Right cardiac atrium (tissue), 5 donors: ENCODE results near the gene LIPC. TPM values are rescaled to one million over a fixed set of nuclear protein-coding genes. Genes with fewer than 3 reads are reported as not detected.

Source experiments
- ATAC-seq, 2 donors: fragments of 200-7000 bp; cut with Tn5 transposase; one replicate each; pipeline versions ENCODE4 v1.8.0 to v1.9.1; 2020; ENCODE audit warnings: moderate library complexity in 2 of 2, mild to moderate bottlenecking in 1 of 2
- DNase-seq, 3 donors: peaks; one replicate each; pipeline ENCODE4 v3.0.0-alpha.2; 2020
- H3K27ac ChIP-seq: one replicate; pipeline ENCODE4 v1.5.1; 2013; ENCODE audit warnings: mild to moderate bottlenecking, low read length, control low read depth, moderate library complexity
- H3K27me3 ChIP-seq: one replicate; pipeline ENCODE4 v1.6.1; 2013; ENCODE audit not compliant: control insufficient read depth, insufficient read depth
- H3K4me1 ChIP-seq: one replicate; pipeline ENCODE4 v1.6.1; 2013; ENCODE audit warnings: low read length; ENCODE audit not compliant: control insufficient read depth, insufficient read depth
- H3K4me3 ChIP-seq: one replicate; pipeline ENCODE4 v1.5.1; 2013; ENCODE audit warnings: low read length, control low read depth
- H3K9me3 ChIP-seq: one replicate; pipeline ENCODE4 v1.6.1; 2013; ENCODE audit warnings: low read length; ENCODE audit not compliant: control insufficient read depth
- WGBS: extraction: QIAGEN DNeasy Blood & Tissue Kit; methylation state at CpG from one replicate; pipeline ENCODE4 v1.1.7; 2013; 5-methylcytosine and 5-hydroxymethylcytosine counted together
- intact Hi-C, 4 donors: fragments of 100-400 bp; cut with DNase I; formaldehyde crosslinking; loops; one replicate each; pipeline versions ENCODE4 v1.11.0 to v1.14.0; 2022 to 2023
- polyA plus RNA-seq: library from polyadenylated mRNA; stranded (reverse); fragments of 200-250 nt; gene quantifications from one replicate; pipeline ENCODE4 v1.2.3, GENCODE V29; 2013
- total RNA-seq, 4 donors: library from RNA; stranded (reverse); fragmentation: NEBNext Ultra II Directional; extraction: Animal tissue kit (Norgen Biotek cat#: 25700); gene quantifications; one replicate each; pipeline ENCODE4 v1.2.1, GENCODE V29; 2021
- donor health status: healthy with polysubstance abuse.
- donor health status: DM: no; HTN: yes; CAD: no.
- donor health status: DM: no; HTN: no; CAD: no.
- donor health status: DM: no; HTN: yes; CAD: no; lungs with severe emphysema.
- donor health status: DM: yes; HTN: yes; CAD: no.

Gene LIPC
- total and polyA plus RNA-seq, 5 donors: 0.61 to 1.1 (median 0.88) TPM

DNA sequence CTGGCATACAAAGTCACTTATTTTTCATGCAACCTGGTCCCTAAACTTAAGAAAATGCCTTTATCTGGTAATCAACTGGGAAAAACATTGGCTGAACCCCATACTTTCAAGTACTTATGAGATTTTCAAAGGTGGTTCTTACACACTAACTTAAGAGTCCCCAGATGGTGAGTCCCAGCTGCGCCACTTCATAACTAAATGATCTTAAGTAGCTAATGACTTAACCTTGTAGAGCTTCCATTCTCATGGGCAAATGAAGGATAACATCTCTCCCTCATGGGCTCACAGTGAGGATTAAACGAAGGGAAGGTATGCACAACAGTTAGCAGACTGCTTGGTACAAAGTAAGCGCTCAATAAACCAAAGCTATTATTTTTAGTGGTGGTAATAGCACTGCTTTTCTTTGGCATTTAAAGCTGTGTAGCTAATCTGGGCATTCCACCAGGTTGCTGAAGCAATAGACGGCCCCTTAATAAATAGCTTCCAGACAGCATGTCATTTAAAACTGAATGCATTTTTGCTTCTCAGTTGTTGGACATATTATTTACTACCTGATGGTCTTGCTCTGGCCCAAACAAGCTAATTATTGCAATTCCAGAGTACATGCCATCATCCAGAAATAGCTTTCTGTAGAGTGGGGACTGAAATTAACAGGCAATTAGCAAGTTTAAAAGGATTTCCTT is 55.4 kb downstream of the LIPC start:
- WGBS: 86% methylated on average over 4 of the region's 4 CpGs
- Histone ChIP-seq H3K9me3 (no peaks in the 10 kb centered on the region), H3K27ac (no peak overlapping the region), H3K27me3 (no peaks in the 10 kb centered on the region), H3K4me3 (no peak overlapping the region), H3K4me1 (peaks cover 8% of the 10 kb centered on the region)
- ATAC-seq (no peak), DNase-seq (no peak)
- intact Hi-C loops: no loop called here

DNA sequence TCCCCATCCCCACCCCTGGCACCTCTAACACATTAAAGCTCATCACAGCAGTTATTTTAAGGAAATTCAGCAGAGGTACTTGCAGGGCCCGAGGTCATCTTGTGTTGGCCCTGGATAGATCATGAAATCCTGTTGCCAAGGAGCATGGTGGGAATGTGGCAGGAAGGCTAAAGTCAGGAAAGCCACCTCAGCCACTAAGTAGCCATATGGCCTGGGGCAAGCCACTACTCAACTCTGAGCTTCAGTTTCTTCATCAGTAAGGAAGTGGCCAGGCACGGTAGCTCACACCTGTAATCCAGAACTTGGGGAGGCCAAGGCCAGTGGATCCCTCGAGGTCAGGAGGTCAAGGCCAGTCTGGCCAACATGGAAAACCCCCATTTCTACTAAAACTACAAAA is 55.9 kb downstream of the LIPC start:
- Histone ChIP-seq H3K4me1 (peaks cover 8% of the 10 kb centered on the region), H3K9me3 (no peaks in the 10 kb centered on the region), H3K4me3 (no peak overlapping the region), H3K27ac (no peak overlapping the region), H3K27me3 (no peaks in the 10 kb centered on the region)
- no peak for DNase-seq
- intact Hi-C loops: no loop called here
- ATAC-seq: no peak
- WGBS: 59% methylated on average over 3 of the region's 3 CpGs

DNA sequence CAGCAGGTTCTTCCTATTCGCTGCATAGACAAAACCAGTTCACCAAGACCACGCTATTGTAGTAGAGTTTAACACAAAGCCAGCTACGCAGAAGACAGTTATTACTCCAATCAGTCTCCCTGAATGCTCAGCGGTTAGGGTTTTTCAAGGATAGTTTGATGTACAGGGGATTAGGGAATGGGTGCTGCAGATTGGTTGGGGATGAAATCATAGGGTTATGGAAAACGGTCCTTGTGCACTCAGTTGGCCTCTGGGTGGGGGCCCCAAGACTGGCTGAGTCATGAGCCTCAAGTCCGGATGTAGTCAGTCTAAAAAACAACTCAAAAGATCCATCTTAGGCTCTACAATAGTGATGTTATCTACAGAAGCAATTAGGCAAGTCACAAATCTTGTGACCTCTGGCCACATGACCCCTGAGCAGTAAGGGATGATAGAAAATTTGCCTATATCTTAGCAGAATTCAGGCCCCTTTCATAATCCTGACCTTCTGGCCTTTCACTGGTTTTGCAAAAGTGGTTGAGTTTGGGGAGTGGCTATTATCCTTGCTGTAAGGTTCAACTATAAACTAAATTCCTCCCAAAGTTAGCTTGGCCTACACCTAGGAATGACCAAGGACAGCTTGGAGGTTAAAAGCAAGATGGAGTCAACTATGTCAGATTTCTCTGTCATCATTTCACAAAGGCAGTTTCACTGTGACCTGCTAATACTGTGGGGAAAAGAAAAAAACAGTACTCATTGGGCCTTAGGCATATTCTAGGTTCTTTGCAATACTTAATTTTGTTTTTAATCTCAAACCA is 57.7 kb downstream of the LIPC start:
- intact Hi-C loops: no loop called here
- no peak overlapping the region for H3K27ac ChIP-seq
- 94% methylated on average over 6 of the region's 6 CpGs for WGBS
- peaks cover 8% of the 10 kb centered on the region for H3K4me1 ChIP-seq
- H3K27me3 ChIP-seq: no peaks in the 10 kb centered on the region
- DNase-seq: no peak
- ATAC-seq: no peak
- no peak overlapping the region for H3K4me3 ChIP-seq
- no peaks in the 10 kb centered on the region for H3K9me3 ChIP-seq

DNA sequence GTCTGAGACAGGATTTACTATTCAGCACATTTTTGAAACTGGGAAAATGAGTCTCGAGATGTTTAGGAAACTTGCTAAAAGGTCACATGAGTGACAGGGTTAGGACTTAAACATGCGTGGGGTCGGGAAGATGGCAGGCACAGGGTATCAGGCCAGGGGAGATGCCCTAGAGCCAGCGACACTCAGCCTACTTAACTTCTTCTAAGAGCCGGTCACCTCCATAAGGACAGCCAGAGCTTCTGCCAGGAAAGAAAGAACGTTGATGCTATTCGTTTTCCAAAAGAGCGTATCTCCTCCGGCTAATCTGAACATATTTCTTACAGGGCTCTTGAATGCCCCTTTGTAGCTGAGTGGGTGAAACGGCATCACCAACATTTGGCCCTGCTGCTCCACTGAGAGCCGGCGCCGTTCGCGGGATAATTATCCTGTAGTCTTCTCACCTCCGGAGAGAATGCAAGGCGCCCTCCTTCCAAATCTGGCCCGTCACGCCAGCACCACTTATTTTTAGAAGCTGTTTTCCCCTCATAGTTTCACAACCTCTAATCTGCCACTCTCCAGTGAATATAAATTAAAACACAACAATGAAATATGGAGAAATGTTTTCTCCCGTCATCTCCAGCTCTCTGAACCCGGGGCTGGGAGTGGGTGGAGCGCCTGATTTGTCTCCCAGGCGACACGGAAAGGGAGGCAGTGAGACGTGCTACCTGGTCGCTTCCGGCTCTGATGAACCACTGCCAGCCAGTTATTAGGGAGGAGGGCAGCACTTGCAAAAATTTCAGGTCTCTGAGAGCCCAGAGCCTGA is 58.5 kb downstream of the LIPC start:
- intact Hi-C loops: no loop called here
- Histone ChIP-seq H3K4me3 (no peak overlapping the region), H3K27ac (peak overlapping the region; percentile 95), H3K27me3 (no peaks in the 10 kb centered on the region), H3K9me3 (no peaks in the 10 kb centered on the region), H3K4me1 (peaks cover 8% of the 10 kb centered on the region)
- WGBS: 71% methylated on average over 27 of the region's 27 CpGs
- DNase-seq: peak; percentile 66 to 88 (median 81)
- ATAC-seq: peak; percentile 83 to 86

DNA sequence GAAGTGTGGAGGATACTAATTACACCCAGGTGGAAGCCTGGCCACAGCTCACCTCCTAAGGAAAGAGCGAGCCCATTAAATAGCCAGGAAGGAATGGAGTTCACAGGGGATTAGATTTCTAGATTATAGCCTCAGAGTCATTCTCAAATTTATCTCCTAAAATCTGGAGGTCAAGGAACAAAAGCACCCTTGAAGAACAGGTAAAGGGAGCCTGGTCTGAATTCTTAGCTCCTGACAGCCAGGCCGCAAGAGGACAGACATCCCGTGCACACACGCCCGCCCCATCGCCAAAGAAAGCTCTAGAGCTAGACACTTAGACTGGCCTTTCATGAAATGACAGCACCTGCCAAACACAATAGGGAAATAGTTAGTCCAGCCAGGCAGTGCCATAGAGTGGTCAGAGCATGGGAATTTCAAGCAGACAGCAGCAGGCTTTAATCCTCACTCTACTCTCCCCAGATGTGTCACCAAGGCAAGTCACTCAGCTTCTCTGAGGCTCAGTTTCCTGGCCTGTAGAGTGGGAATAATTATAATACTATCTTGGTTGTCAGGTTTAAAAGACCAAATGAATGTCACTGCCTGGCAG is 59.2 kb downstream of the LIPC start:
- intact Hi-C loops: no loop called here
- 79% methylated on average over 6 of the region's 6 CpGs for WGBS

DNA sequence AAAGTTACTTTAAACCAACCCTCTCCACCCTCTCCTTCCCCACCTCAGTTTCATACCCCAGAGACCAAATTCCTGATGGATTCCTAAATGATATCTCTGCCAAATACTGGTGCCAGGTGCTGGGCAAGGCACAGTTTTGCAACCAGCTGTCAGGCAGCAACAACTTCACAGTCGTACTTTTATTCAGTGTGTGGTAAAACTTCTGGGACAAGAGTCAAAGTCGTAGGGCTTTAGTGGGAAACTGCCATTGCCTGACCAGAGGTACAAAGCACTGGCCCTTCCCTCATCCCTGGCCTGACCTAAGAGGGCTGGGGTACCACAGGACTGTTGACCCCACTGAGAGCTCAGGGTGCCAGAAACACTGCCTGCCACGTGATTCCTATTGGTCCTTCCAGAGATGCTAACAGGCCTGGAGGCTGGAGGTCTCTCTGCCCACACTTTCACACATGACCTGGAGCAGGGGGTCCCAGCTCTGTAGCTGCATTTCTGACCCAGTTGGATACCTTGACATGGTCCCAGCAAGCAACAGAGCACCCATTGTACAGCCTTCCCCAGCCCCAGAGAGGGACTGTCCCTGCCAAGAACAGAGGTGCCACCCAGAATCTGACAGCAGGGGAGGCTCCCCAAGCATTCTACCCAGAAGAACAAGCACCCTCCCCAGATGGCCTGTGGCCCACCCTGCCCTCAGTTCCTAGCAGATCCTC is 59.9 kb downstream of the LIPC start:
- Histone ChIP-seq H3K4me1 (peaks cover 8% of the 10 kb centered on the region), H3K27me3 (no peaks in the 10 kb centered on the region), H3K4me3 (no peak overlapping the region), H3K9me3 (no peaks in the 10 kb centered on the region), H3K27ac (peak overlapping the region; percentile 95)
- ATAC-seq: peak in 1 of 2 donors; percentile 6
- WGBS: 76% methylated on average over 3 of the region's 3 CpGs
- intact Hi-C loops: no loop called here
- no peak for DNase-seq

More for the DNA sequence above, 59.2 kb downstream of the LIPC start:
- H3K4me1 ChIP-seq: peaks cover 8% of the 10 kb centered on the region
- no peaks in the 10 kb centered on the region for H3K9me3 ChIP-seq
- H3K4me3 ChIP-seq: no peak overlapping the region
- ATAC-seq (peak; percentile 61 to 79), DNase-seq (peak in 2 of 3 donors; percentile 66 to 67)
- H3K27me3 ChIP-seq: no peaks in the 10 kb centered on the region
- H3K27ac ChIP-seq: peak overlapping the region; percentile 95

DNA sequence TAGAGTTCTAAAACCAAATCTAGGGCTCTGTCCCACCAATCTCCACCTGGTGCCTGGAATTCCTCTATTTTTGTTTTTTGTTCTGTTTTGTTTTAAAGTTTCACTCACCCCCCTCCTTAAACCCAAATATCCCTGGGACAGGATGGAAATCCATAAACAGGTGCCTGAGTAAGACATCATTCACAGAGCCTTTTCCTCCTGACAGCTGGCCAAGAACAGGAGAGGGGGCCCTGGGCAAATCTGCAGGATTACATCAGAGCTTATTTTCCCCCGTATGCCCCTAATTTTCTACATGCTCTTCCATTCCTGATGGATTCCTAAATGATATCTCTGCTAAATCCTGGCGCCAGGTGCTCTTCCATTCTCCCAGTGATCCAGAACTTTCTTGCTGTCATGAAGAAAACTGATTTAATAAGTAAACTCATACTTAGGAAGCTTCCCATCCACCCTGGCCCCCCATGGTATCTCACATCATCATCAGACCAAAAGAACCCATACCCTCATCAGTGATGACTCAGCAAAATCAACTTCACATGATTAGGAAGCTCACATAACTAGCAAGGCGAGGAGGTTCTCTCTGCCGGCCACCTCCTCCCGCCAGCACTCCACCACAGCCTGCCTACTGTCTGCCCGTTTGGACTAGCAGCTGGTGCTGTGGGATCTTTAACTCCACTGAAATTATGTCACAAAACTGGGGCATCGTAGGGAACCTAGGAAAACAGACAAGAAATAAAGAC is 61.0 kb downstream of the LIPC start:
- Histone ChIP-seq H3K27ac (no peak overlapping the region), H3K4me3 (no peak overlapping the region), H3K27me3 (no peaks in the 10 kb centered on the region), H3K4me1 (peaks cover 7% of the 10 kb centered on the region), H3K9me3 (no peaks in the 10 kb centered on the region)
- 82% methylated on average over 7 of the region's 7 CpGs for WGBS
- ATAC-seq (no peak), DNase-seq (no peak)
- intact Hi-C loops: no loop called here

DNA sequence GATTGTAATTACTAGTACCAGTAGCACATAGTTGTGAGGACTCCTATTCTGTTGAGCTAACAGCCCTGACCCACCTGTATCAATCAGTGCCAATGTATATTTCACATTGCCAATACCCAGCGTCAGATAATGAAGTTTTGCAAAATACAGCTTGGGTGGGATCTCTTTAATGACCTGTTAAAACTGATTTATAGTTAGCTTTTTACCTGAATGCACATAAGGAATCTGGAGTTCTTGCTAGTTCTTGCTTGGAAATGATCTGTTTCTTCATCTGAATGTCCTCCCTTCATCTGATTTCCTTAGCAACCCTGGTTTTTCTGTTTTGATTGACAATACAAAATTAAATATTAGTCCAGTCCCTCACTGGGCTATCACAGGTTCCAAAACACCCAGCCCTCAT is 62.8 kb downstream of the LIPC start:
- H3K27ac ChIP-seq: no peak overlapping the region
- H3K4me3 ChIP-seq: no peak overlapping the region
- no peaks in the 10 kb centered on the region for H3K9me3 ChIP-seq
- intact Hi-C loops: no loop called here
- no peaks in the 10 kb centered on the region for H3K27me3 ChIP-seq
- no peak for ATAC-seq
- H3K4me1 ChIP-seq: peaks cover 9% of the 10 kb centered on the region
- 92% methylated on average over 1 of the region's 1 CpG for WGBS
- no peak for DNase-seq

DNA sequence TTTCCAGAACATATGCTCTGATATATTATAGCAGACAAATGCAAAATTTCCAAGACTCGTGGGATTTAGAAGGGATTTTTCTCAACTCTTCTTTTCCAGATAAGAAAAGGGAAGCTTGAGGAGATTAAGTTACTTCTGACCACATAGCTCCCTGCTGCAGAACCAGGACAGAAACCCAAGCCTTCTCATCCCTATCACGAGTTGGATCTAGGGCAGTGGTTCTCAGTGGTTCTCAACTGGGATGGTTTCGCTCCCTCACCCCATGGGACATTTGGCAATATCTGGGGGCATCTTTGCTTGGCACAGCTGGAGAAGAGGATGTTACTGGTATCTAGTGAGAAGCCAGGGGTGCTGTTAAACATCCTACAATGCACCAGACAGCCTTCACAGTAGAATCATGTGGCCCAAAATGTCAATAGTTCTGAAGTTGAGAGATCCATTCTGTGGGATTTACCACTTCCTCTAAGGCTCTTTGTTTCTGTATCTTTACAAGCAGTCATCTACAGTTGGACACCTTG is 64.2 kb downstream of the LIPC start:
- ATAC-seq (no peak), DNase-seq (no peak)
- Histone ChIP-seq H3K27ac (no peak overlapping the region), H3K4me3 (no peak overlapping the region), H3K9me3 (no peaks in the 10 kb centered on the region), H3K27me3 (no peaks in the 10 kb centered on the region), H3K4me1 (peaks cover 9% of the 10 kb centered on the region)
- intact Hi-C loops: no loop called here
- WGBS: 78% methylated on average over 3 of the region's 3 CpGs
